HG03558 (cell line): Measurements from ENCODE around the gene HMGCLL1.

ENCODE experiments used
- ATAC-seq: cut with Tn5 transposase; IDR thresholded peaks from one replicate; pipeline ENCODE4 v1.9.1; 2021; ENCODE audit warnings: moderate number of reproducible peaks; ENCODE audit not compliant: unreplicated experiment; ENCODE audit errors: extremely low read depth

HMGCLL1 gene

GRCh38 chr6:55448451-55448850, 130.5 kb downstream of the HMGCLL1 start:
- ATAC-seq: no peak

GRCh38 chr6:55447891-55448290, 131.1 kb downstream of the HMGCLL1 start:
- no peak for ATAC-seq

GRCh38 chr6:55445648-55446204, 133.3 kb downstream of the HMGCLL1 start:
- no peak for ATAC-seq

- no peak for ATAC-seq
Measured at GRCh38 chr6:55443238-55444134, 135.5 kb downstream of the HMGCLL1 start.

GRCh38 chr6:55438203-55438602, 140.8 kb downstream of the HMGCLL1 start:
- ATAC-seq: no peak

GRCh38 chr6:55437141-55437540, 141.9 kb downstream of the HMGCLL1 start:
- no peak for ATAC-seq

GRCh38 chr6:55433446-55434130, 145.4 kb downstream of the HMGCLL1 start:
- no peak for ATAC-seq

- ATAC-seq: no peak
Measured at GRCh38 chr6:55423933-55424332, 155.1 kb downstream of the HMGCLL1 start.

GRCh38 chr6:55410674-55411073, 168.3 kb downstream of the HMGCLL1 start:
- ATAC-seq: no peak

GRCh38 chr6:55405474-55406235, 173.3 kb downstream of the HMGCLL1 start:
- no peak for ATAC-seq

- no peak for ATAC-seq
Measured at GRCh38 chr6:55399351-55399750, 179.6 kb downstream of the HMGCLL1 start.

- no peak for ATAC-seq
Measured at GRCh38 chr6:55397986-55398385, 181.0 kb downstream of the HMGCLL1 start.

GRCh38 chr6:55395871-55396270, 183.1 kb downstream of the HMGCLL1 start:
- ATAC-seq: no peak

- ATAC-seq: no peak
Measured at GRCh38 chr6:55388211-55388610, 190.8 kb downstream of the HMGCLL1 start.
